ENCODE results near the gene GNPDA1.

GNPDA1 gene

GRCh38 chr5:141978389-141978788, 34.4 kb downstream of the GNPDA1 start:
- no peak overlapping the region for H3K4me3 ChIP-seq (ENCODE audit: insufficient read depth, low read length, poor library complexity, severe bottlenecking)
- H3K27ac ChIP-seq (ENCODE audit: low read depth, low read length), result no peak overlapping the region
- H4K20me1 ChIP-seq (ENCODE audit: low read depth, low read length), result no peaks in the 10 kb centered on the region
- H3F3A ChIP-seq (ENCODE audit: insufficient read depth), result no peaks in the 10 kb centered on the region
- H3K27me3 ChIP-seq (ENCODE audit: low read length), result no peaks in the 10 kb centered on the region
- TF ChIP-seq CTCF (IDR thresholded peaks at IDR 0.05; ENCODE audit: insufficient read depth, low read length, poor library complexity, severe bottlenecking) (no peak), EZH2phosphoT487 (conservative IDR thresholded peaks at IDR 0.05; ENCODE audit: low read length) (no peak)
- H2AFZ ChIP-seq (ENCODE audit: low read depth, low read length, severe bottlenecking), result no peak overlapping the region
- no peak overlapping the region for H3K9ac ChIP-seq (ENCODE audit: low read length)
- H3K79me2 ChIP-seq (ENCODE audit: insufficient read depth, low read length), result no peaks in the 10 kb centered on the region
- H3K9me2 ChIP-seq (replicated peaks; ENCODE audit: insufficient read depth, low read length), result no peaks in the 10 kb centered on the region
- H3K4me2 ChIP-seq (ENCODE audit: low read depth, low read length, poor library complexity, severe bottlenecking), result no peak overlapping the region
- no peaks in the 10 kb centered on the region for H3K9me3 ChIP-seq (ENCODE audit: insufficient read depth, low read length)
- peaks cover 15% of the 10 kb centered on the region for H3K36me3 ChIP-seq (ENCODE audit: low read length)

DNA sequence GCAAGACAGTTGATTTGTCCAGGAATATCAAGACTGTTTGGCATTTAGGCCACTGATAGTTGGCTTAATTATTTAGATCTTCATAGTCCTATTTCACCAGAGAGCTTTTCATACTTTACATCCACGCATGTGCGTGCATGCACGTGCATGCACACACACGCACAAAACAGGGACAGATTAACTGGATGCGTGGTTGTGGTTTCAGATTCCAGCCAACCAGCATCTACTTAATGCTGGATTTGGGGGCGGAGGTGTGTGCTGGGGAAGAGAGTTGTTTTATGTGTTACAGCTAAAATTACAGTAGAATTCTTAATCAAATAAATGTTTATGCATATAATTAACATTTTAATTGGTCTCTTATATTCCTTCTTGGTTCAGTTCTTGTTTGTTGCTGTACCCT, 36.7 kb downstream of the GNPDA1 start:
- no peak overlapping the region for H3K4me2 ChIP-seq (ENCODE audit: low read depth, low read length, poor library complexity, severe bottlenecking)
- no peaks in the 10 kb centered on the region for H3K79me2 ChIP-seq (ENCODE audit: insufficient read depth, low read length)
- no peak overlapping the region for H3K4me3 ChIP-seq (ENCODE audit: insufficient read depth, low read length, poor library complexity, severe bottlenecking)
- peaks cover 11% of the 10 kb centered on the region for H3K36me3 ChIP-seq (ENCODE audit: low read length)
- TF ChIP-seq EZH2phosphoT487 (conservative IDR thresholded peaks at IDR 0.05; ENCODE audit: low read length), result no peak
- TF ChIP-seq CTCF (IDR thresholded peaks at IDR 0.05; ENCODE audit: insufficient read depth, low read length, poor library complexity, severe bottlenecking), result no peak
- H2AFZ ChIP-seq (ENCODE audit: low read depth, low read length, severe bottlenecking), result no peak overlapping the region
- no peaks in the 10 kb centered on the region for H3K9me3 ChIP-seq (ENCODE audit: insufficient read depth, low read length)
- H3K27ac ChIP-seq (ENCODE audit: low read depth, low read length), result no peak overlapping the region
- no peaks in the 10 kb centered on the region for H4K20me1 ChIP-seq (ENCODE audit: low read depth, low read length)
- no peaks in the 10 kb centered on the region for H3K27me3 ChIP-seq (ENCODE audit: low read length)
- H3K9ac ChIP-seq (ENCODE audit: low read length), result no peak overlapping the region
- no peaks in the 10 kb centered on the region for H3K9me2 ChIP-seq (replicated peaks; ENCODE audit: insufficient read depth, low read length)
- no peaks in the 10 kb centered on the region for H3F3A ChIP-seq (ENCODE audit: insufficient read depth)

- Histone ChIP-seq H3K4me2 (ENCODE audit: low read depth, low read length, poor library complexity, severe bottlenecking) (no peak overlapping the region), H3K36me3 (ENCODE audit: low read length) (peaks cover 11% of the 10 kb centered on the region)
Measured at GRCh38 chr5:141973871-141974595, 38.8 kb downstream of the GNPDA1 start.

More at GRCh38 chr5:141973871-141974595, 38.8 kb downstream of the GNPDA1 start:
- Histone ChIP-seq H4K20me1 (ENCODE audit: low read depth, low read length) (no peaks in the 10 kb centered on the region), H3K9me2 (replicated peaks; ENCODE audit: insufficient read depth, low read length) (no peaks in the 10 kb centered on the region), H3K9me3 (ENCODE audit: insufficient read depth, low read length) (no peaks in the 10 kb centered on the region), H3F3A (ENCODE audit: insufficient read depth) (peaks cover 18% of the 10 kb centered on the region; the same call in 1 of the 2 replicates), H3K9ac (ENCODE audit: low read length) (no peak overlapping the region), H2AFZ (ENCODE audit: low read depth, low read length, severe bottlenecking) (no peak overlapping the region), H3K27ac (ENCODE audit: low read depth, low read length) (no peak overlapping the region), H3K4me3 (ENCODE audit: insufficient read depth, low read length, poor library complexity, severe bottlenecking) (no peak overlapping the region), H3K27me3 (ENCODE audit: low read length) (no peaks in the 10 kb centered on the region), H3K79me2 (ENCODE audit: insufficient read depth, low read length) (peaks cover 5% of the 10 kb centered on the region; the same call in 1 of the 2 replicates)
- TF ChIP-seq EZH2phosphoT487 (conservative IDR thresholded peaks at IDR 0.05; ENCODE audit: low read length), result no peak
- no peak for TF ChIP-seq CTCF (IDR thresholded peaks at IDR 0.05; ENCODE audit: insufficient read depth, low read length, poor library complexity, severe bottlenecking)
